ENCODE data around the gene SMTNL2.
"Not testable (repeated sequence)": the region's sequence is repeated elsewhere in the genome, so short reads cannot be mapped to it uniquely, and the experiment has no call there.

SMTNL2 gene

DNA sequence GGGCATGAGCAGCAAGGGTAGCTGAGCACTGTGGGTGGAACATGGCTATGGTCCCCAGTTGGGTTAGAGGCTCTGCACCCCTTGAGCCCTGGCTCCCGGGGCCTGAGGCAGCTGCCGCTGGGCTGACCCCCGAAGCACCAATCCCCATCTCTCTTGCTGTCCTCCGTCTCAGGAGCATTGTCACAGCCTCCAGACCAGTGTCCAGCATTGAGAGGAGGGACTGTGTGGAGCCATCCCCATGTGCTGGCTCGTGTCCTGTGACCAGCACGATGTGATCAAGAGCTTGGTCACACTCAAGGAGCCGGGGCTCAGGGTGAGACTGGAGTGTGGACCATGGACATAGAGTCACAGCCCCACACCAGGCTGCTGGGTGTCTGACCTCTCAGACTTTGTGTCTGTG, 2.9 kb downstream of the SMTNL2 start:
- no peak for DNase-seq

DNA sequence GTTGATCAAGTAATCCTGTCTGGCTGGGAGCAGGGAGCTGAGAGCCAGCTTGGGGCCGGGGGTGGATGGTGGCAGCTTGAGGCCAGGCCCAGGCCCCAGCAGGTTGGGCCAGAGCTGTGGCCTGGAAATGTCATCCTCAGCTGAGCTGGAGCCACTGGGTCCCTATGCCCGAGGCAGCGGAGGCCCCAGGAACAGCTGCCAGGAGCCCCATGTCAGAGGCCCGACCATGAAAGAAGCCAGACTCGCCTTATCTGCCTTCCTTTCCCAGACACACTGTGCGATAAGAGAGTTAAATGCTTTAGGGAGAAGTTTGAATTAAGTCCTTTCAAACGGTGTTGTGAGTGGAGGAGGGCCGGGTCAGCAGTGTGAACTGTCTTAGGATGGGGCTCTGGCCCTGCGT, 3.5 kb downstream of the SMTNL2 start:
- no peak for DNase-seq

GRCh38 chr17:4588391-4588790, 4.1 kb downstream of the SMTNL2 start:
- no peak for DNase-seq

GRCh38 chr17:4588898-4589625, 4.7 kb downstream of the SMTNL2 start:
- no peak for DNase-seq

GRCh38 chr17:4590042-4590441, 5.7 kb downstream of the SMTNL2 start:
- DNase-seq: not testable (repeated sequence)

DNA sequence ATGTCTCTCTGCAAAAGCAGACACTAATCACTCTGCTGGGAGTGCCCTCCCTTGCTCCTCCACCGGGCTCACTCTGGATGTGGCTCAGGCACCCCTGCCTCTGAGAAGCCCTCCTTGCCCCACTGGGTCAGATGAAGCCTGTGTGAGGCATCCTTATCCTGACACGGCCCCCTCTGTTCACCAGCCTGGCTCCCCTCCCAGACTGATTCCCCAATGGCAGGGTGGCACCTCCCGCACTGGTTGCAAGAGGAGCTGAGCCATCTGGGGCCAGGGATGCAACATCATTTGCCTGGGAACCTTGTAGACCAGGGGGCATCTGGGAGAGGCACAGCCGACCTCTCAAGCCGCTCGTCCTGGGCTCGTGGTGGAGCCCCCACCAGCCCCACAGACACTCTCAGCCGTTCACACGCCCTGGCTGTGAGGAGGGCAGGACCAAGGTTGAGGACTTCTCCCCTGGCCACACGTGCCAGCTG, 6.7 kb downstream of the SMTNL2 start:
- DNase-seq: no peak

DNA sequence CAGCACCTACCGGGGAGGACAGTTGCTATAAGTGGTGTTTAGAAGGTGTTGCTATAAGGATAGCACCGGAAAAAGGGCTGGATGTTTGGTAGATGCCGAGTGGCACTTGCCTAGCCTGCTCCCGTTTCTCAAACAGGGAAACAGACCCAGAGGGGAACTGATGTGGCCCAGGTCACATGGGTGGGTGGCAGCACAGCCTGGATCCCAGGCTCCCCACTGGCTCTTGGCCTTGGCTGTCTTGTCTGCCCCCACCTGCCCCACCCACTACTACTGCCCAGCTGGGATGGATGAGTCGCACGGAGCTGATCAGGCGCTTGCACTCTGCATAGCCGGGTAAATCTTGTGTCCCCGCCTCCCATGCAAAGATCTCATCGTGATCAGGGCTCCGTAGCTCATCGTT, 7.2 kb downstream of the SMTNL2 start:
- DNase-seq: no peak

GRCh38 chr17:4592240-4593005, 8.1 kb downstream of the SMTNL2 start:
- no peak for DNase-seq

GRCh38 chr17:4593021-4593421, 8.7 kb downstream of the SMTNL2 start:
- no peak for DNase-seq

GRCh38 chr17:4594406-4594805, 10.1 kb downstream of the SMTNL2 start:
- no peak for DNase-seq

DNA sequence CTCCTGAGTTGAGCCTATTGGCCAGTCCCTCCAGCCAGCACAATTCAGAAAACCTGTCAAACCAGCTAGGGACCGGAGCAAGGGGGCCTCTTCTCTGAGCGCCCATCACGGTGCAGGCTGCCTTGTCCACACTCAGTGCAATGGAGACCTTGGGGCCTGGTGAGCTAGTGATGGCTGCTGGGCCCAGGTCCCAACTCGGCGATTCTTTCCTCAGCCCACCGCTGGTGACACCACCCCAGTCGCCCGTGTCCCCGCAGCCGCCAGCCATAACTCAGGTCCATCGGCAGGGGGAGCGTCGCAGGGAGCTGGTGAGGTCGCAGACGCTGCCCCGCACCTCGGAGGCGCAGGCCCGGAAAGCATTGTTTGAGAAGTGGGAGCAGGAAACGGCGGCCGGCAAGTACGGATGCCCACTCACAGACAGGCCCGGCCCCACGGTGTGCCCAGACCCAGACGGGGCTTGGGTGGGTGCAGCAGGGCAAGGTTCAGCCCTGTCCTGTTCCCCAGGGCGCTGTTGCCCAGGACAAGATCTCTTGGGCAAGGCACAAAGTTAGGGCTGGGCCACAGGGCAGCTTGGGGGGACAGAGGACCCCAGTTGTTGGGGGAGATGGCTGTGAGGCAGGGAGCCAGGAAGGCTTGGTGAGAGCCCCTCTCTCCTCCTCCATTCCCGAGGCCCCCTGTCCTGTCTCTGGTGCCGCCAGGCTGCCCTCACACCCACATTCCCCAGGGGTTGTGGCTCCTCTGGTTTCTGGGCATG, 10.8 kb downstream of the SMTNL2 start:
- no peak for DNase-seq

GRCh38 chr17:4595685-4596342, 11.5 kb downstream of the SMTNL2 start:
- not testable (repeated sequence) for DNase-seq

DNA sequence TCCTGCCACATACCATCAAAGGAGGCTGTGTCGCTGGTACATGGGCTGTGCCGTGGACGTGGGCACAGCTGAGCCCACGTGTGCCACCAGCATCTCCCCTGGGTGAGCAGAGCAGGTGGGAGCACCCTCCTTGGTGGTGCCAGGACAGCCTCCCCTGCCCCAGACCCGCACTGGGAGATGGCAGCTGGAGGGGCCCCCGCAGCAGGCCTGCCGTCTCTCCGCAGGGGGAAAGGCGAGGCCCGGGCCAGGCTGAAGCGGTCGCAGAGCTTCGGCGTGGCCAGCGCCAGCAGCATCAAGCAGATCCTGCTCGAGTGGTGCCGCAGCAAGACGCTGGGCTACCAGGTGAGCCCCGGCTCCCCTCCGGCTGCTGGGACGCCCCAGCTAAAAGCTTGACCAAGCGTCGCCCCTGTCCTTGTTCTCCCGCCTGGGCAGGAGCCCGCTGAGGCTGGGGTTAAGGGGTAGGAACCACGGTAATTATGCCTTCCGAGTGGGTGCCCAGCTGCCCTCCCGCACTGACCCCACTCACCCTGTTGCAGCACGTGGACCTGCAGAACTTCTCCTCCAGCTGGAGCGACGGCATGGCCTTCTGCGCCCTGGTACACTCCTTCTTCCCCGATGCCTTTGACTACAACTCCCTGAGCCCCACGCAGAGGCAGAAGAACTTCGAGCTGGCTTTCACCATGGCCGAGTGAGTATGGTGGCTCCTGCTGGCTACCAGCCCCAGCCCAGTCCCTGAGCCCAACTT, 12.5 kb downstream of the SMTNL2 start:
- DNase-seq: no peak

DNA sequence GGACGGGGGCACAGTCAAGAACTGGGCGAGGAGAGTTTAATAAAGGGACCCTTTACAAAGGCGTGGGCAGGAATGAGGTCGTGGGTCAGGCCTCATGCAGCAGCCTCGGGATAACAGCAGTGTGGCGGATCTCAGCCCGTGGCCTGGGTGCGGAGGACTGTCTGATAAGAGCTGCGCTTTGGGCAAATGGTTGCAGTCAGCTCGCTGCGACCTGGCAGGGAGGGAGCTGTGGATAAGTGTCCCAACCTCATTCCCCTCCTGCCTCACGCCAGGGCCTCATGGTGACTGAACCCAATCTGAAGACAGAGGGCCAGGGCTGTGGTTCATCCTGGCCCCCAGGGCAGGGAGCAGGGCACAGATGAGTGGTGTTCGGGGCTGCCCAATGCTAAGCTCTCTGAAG, 13.6 kb downstream of the SMTNL2 start:
- DNase-seq: no peak

- DNase-seq: no peak
Measured at GRCh38 chr17:4598776-4599504, 14.6 kb downstream of the SMTNL2 start.

DNA sequence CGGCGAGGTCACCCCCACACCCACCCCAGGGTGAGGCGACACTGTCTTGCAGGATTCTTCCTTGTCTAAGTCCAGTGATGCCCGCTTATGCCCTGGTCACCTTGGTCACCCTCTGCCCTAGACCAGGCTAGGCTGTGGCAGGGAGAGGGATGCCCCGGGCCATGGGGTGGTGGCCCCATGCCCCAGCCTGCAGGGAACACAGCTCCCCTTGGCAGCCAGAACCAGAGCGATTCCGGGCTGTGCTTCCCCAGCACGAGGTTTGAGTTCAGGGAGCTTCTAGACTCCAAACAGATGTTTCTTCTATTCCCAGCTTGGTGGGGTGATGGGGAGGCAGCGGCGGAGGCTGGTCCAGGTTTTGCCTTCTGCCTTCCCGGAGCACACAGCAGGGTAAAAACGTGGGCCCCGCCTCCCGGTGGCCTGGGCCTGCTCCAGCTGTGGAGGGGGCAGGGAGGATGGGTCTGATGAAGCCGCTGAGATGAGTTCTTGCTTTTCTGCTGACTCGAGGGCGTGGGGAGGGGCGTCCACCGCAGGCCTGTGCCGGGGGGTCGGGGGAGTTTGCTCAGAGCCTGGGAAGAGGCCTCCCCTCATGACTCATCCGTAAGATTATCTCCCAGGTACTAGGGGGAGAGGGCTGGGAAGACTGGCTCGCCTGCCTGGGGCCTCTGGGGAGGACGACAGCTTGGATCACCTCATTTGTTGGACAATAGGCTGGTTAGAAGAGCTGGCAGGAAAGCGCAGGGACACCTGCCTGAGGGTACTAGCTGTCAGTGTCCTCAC, 15.4 kb downstream of the SMTNL2 start:
- DNase-seq: no peak

- DNase-seq: no peak
Measured at GRCh38 chr17:4600563-4600962, 16.2 kb downstream of the SMTNL2 start.

DNA sequence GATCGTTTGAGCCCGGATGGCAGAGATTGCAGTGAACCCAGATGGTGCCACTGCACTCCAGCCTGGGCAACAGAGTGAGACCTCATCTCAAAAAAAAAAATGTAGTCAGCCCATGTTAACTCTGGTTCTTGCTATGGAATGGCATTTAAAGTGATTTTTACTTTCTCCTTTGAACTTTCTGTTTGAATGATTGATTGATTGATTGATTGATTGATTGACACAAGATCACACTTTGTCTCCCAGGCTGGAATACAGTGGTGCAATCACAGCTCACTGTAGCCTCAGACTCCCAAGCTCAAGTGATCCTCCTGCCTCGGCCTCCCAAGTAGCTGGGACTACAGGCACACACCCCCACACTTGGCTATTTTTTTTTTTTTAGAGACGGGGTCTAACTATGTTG, 17.0 kb downstream of the SMTNL2 start:
- no peak for DNase-seq

DNA sequence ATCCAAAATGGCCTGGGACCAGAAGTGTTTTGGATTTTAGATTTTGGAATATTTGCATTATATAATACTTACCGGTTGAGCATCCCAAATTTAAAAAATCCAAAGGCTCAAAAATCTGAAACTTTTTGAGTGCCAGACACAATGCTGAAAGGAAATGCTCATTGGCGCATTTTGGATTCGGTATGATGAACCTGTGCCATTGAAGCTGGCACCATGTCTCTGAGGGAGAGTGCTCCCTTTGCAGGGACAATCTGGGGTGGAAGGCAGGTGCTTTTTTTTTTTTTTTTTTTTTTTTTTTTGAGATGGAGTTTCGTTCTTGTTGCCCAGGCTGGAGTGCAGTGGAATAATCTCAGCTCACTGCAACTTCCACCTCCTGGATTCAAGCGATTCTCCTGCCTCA, 17.7 kb downstream of the SMTNL2 start:
- no peak for DNase-seq

DNA sequence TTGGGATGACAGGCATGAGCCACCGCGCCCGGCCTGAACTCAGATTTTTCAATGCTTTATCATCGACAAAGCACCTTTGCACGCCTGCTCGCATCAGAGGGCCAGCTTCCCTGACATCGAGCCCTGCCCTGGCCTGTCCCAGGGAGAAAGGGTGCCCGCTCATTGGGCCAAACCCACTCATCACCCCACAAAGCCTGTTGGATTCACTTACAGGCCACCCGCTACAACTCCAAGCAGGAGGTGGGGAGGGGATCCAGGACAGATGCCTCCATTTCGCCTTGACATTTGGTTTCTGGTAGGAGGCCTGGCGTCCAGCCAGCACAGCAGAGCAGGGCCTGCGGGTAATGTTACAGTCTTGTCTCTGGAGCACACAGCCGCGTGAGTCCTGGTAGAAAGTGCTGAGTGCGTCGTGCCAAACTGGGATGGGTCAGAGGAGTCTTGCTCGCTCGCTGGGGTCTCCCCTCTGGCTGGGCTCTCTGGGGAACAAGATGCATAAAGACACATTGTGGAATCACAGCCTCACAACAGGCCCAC, 19.8 kb downstream of the SMTNL2 start:
- DNase-seq: no peak
